Stimulated activated CD8-positive, alpha-beta memory T cell treated with anti-CD3 and anti-CD28 coated beads, Interleukin-15, amount 100 ng/mL, for 4 hours (primary cell): ENCODE measurements around the gene CAPN2.

Experiments used
- DNase-seq, 2 donors: peaks; one replicate each; pipeline ENCODE4 v3.0.0-alpha.2; 2020; ENCODE audit warnings: low read depth in 2 of 2

Gene CAPN2

DNA sequence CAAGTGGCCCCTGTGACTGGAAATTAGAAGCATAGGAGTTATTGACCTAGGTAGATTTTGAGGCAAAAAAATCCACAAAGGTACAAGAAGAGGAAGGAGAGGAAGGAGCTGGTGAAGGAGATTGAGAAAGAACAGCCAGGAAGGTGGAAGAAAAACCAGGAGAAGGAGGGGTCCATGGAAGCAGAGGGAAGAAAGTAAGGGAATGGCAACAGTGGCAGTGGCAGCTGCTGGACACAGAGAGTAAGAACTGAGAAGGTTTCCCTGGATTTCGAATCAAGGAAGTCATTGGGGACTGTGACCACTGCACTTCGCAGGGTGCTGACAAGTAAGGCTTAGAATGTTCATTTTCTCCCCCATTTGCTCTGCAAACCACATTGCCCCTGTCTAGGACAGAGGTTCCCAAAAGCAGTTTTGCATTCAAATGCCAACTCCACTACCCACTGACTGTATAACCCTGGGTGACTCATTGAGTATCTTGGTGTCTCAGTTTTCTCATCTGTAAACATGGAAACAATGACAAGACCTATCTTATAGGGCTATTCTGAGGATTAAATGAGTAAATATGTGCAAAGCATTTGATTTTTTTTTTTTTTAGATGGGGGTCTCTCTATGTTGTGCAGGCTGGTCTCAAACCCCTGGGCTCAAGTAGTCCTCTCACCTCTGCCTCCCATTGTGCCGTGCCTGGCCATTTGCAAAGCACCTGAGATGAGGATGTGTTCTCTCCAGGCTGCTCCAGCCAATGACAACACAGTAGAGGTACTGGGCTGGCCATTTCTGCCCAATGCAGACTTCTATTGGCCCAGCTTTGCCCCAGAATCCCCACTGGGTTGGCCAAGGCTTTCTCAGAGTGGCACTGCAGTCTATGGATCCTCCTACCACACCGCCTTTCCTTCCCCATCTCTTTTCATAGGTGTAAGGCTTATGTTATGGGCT, 9.3 kb upstream of the CAPN2 start:
- no peak for DNase-seq

DNA sequence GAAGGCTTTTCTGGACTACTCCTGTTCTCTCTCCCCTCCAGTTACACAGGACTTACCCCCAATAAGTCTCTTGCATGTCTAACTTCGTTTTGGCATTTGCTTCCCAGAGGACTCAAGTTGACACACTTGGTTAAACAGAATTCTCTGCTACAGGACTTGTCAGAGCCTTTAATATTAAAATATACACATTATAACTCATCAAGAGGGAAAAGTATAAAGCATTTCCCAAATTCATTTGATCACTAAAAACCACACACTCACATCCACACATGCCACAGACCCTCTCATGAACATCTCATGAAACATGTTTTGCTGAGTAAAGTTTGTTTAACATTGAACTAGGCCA, 8.7 kb upstream of the CAPN2 start:
- DNase-seq, result no peak

DNA sequence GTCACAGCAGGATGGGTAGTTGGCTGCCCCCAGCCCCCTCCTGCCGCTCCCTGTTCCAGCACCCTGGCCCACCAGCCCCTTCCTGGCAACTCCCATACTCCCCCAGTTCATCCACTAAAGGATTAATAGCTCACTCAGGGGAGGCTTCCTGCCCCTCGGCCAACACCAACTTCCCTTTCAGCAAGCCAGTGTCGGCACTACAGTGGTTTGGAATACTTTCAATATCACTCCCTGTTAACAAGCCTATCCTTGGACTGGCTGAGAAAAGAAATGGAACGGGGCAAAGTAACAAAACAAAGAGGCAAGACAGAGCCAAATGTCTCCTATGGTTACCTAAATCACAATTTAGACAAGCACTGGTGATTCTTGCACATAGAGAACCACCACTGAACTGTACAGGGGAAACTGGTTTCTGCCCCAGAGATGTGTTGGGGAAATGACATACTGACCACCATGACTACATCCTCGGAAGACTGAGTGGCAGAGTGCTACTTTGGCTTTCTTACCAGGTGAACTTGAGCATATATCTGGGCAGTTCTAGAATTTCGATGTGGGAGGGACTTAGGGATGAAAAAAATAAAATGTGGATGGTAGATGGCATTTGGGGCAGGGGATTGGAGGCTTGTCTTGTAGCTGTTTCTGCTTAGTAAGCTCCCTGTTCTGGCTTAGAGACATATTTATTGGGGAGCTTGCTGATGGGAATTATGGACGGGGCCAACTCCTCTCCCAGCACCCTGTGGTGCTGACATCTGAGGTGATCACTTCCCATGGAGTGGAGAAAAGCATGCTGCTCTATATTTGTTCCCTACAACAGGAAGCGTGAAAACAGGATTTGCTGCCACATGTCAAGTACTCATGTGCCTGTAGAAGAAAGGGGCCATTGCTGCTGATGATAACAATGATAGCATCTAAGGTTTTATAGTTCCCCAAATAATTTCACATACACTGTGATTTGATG, 7.1 kb upstream of the CAPN2 start:
- no peak for DNase-seq

DNA sequence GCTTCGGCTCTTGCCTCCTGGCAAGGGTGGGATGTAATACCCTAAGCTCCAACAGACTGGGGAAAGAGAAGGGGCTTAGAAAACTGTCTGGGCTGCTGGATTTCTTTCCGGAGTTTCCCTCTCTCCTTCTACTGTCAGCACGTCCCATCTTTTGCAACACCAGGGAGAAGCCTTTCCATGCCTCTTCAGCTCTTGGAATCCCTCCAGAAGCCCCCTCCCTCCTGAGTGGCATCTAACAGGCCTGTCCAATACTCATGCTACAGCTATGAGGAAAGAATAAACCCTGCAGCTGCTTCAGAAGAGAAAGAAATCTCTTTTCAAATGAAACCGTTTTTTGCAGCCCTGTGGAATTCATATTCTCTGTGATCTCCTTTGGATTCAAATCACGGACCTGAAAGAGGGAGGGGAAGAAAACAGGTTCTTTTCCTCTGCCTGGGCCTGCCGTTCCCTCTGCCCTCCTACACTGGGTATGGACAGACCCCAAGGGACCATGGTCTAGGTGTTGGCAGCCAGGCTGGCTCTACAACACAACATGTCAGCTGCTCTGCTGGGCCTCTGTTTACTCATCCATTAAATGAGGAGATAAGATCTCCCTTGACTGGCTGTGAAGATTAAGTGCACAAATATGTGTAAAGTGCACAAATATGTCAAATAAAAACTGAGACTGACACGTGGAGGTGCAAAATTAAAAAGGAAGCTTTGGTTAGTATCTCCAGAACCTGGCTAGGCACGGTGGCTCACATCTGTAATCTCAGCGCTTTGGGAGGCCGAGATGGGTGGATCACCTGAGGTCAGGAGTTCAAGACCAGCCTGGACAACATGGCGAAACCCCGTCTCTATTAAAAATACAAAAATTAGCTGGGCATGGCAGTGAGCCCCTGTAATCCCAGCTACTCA, 6.0 kb upstream of the CAPN2 start:
- DNase-seq, result no peak

DNA sequence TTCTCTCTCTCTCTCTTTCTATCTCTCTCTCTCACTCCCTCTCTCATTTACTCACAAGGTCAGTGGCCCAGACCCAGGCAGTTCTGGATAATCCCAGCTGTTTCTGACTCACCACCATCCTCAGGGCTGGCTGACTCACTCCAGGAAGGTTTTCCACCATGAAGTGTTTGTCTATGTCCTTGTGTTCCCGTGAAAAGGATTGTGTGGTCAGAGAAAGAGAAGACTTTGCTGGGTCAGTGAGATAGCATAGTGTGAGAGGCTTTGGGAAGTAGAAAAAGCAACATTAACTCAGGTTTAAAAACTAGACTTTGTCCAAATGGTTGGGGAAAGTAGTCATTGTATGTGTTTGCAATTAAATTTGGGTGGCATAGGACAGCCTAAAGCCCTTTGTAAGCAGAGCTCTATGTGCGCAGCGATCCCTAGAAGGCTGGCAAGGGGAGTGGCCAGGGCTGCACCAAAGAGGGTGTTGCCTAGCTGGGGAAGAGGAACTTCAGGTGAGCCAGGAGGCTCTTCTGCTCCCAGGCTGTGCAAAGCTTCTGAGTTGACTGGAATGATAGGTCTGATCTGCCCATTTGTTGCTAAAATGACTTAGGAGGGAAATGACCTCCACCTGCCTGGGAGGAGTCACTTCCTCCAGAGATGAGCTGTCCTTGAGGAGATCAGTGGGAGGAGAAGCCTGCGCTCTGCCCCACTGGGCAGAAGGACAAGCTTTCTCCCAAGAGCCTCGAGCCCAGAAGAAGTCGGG, 4.9 kb upstream of the CAPN2 start:
- DNase-seq, result no peak

DNA sequence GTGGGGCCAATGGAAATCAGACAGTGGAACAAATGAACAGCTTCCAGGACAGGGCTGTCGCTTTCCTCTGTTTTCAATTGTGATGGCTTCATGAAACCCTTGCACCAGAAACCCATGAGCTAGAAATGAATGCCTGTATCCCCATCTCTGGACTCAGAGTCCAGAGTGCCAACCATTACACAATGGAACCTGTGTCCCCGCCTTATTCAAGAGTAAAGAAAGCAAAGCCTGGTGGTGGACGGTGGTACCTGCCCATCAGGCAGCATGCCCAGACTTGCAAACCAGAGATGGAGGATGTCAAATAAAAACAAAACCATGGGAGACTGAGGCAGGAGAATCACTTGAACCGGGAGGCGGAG, 4.4 kb upstream of the CAPN2 start:
- no peak for DNase-seq

DNA sequence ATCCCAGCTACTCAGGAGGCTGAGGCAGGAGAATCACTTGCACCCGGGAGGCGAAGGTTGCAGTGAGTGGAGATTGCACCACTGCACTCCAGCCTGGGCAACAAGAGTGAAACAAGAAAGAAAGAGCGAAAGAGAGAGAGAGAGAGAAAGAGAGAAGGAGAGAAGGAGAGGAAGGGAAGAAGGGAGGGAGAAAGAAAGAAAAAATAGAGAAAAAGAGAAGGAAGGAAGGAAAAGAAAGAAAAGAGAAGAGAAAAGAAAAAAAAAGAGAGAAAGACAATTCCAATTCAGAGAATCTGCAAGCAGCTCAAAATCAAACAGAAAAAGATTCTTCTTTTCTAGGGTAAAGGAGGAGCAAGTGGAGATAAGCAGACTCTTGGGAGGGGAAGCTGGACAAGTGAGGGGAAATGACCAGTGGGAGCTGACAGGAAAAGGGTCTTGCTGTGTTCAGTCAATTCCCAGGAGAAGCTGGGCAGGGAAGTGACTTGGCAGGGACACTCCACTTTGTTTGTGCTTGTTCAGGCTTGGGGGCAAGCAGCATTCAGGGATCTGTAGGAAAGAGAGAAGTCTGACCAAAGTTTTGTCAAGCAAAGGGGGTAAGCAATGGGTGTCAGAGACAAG, 3.6 kb upstream of the CAPN2 start:
- DNase-seq, result no peak

DNA sequence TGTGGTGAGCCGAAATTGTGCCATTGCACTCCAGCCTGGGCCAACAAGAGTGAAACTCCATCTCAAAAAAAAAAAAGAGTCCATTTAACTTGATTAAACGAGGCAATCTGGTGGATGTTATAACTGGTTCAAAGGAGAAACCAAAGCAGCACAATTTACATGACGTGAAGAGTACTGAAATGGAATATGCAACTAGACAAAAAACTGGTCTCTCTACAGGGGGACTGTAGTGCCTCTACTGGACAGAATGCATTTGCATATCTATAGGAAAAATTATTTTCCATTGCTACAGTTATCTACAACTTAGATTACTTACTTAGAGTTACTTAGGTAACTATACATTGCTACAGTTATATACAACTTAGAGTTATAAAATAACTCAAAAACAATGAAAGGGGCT, 2.7 kb upstream of the CAPN2 start:
- DNase-seq, result no peak

DNA sequence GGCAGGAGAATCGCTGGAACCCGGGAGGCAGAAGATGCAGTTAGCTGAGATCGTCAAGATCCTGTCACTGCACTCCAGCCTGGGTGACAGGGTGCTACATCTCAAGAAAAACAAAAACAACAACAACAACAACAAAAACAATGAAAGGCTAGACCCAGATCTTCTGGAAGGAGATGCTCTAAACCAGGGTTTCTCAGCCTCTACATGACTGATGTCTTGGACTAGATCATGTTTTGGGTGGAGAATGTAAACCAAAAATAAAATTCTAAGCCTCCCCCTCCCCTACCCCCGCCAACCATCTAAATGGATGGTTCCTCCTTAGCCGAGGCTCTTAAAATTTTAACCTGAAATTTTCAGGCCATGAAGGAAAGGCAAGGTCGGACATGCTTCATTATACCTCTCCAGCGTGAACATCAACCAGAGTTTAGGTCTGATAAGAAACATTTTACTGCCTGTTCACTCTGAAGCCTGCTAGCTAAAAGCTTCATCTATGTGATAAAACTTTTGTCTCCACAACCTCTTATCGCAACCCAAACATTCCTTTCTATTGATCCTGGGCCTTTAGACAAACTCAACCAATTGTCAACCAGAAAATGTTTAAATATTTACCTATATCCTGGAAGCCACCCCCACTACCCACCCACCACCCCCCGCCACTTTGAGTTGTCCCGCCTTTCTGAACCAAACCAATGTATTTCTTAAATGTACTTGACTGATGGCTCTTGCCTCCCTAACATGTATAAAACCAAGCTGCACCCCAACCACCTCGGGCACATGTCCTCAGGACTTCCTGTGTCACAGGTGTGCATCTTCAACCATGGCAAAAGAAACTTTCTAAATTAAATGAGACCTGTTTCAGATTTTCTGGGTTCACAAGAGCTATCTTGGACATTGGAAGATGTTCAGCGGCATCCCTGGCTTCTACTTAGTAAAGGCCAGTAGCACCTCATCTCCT, 1.9 kb upstream of the CAPN2 start:
- no peak for DNase-seq

DNA sequence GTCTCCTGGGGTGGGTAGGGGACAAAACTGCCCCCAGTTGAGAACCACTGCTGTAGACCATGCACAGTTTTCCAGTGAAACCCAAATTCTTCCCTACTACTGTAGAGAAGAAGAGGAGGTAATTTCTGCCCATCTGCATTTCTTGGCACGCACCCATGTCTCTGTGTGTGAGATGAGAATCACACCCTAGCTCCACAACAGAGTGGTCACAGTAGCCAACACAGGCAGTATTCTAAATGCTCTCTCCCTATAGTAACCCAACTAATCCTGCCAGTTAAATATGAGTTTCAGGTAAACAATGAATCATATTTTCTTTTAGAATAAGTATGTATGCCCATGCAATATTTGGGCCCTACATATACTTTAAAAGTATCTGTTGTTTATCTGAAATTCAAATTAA, 1.2 kb upstream of the CAPN2 start:
- no peak for DNase-seq

DNA sequence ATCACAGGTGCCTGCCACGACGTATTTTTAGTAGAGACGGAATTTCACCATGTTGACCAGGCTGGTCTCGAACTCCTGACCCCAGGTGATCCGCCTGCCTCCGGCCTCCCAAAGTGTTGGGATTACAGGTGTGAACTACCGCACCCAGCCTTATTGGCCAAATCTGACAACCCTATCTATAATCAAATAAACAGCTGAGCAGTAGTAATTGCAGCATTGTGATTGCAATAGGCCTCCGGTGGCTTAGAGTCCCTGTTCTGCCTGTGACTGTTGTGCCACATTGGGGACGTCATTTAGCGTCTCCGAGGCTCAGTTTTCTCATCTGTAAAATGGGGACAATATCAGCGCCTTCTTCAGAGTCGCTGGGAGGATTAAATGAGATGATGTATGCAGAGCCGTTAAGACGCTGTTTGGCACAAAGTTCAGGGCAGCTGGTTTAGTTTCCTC, 569 bp upstream of the CAPN2 start:
- DNase-seq, result no peak

DNA sequence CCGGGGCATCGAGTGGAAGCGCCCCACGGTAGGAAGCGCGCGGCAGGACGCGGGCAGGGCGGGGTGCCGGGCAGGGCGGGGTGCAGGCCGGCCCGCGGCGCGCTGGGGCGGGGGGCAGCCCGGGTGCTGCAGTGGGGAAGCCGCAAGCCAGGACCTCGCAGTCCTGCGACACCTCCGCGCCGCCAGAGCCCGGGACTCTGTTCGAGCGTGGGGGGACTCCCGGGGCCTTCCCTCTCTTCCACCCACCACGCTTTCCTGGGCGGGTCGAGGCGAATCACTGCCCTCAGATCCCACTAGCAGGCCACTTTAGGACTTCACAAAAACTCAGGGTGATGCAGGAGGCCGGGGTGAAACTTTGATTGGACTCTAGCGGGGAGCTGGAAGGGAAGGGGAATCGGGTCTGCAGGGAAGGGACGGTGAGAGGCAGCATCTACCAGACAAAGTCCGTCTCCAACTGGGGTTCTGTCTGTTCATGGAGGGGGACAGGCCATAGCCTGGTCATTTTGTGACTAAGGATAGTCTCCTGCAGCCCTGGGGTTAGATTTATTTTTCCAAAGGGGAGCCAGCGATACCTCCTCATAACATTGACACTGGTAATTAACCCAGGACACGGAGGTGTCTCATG, 623 bp downstream of the CAPN2 start:
- peak in 1 of 2 donors; percentile 27 for DNase-seq

DNA sequence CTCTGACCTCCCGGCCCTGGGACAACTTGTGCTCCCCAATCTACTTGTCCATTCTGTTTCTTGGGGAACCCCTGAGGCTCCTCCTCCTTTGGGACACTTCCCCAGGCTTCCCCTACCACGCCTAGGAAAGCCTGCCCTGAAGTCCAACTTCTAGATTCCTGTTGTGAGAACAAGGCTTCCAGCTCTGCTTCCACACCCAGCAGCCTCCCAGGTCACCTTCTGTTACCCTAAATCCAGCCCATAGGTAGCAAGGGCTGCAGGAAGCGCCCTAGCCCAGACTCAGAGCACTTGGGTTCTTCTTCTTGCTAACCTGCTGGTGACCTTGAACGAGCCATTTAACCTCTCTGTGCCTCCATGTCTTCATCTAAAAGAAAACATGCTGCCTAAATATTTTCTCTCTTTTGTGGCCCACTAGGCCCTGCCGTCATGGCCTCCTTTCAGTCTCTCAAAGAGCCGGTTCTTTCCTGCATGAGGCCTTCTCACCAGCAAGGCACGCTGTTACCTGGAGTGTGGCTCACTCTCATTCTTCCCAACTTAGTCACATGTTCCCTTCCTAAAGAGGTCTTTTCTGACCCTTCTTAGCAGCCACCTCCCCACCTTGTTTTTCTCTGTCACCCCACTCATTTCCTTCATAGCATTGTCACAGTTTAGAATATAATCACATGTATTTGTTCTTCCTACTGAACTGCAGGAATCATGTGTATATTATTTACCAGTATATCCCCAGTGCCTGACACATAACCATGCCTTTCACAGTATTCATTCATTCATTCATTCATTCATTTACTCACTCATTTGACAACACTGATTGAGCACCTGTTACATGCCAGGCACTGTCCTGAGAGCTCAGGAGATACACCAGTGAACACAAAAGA, 1.4 kb downstream of the CAPN2 start:
- DNase-seq, result no peak

DNA sequence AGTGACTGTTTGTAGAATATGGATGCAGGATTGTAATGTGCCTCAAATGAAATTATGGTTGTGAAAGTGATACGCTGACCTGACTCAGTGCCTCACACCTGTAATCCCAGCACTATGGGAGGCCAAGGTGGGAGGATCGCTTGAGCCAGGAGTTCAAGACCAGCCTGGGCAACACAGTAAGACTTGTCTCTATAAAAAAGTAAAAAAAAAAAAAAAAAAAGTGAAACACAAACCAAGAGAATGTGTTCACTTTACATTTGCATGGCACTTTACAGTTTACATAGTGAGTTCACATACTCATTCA, 2.0 kb downstream of the CAPN2 start:
- no peak for DNase-seq

DNA sequence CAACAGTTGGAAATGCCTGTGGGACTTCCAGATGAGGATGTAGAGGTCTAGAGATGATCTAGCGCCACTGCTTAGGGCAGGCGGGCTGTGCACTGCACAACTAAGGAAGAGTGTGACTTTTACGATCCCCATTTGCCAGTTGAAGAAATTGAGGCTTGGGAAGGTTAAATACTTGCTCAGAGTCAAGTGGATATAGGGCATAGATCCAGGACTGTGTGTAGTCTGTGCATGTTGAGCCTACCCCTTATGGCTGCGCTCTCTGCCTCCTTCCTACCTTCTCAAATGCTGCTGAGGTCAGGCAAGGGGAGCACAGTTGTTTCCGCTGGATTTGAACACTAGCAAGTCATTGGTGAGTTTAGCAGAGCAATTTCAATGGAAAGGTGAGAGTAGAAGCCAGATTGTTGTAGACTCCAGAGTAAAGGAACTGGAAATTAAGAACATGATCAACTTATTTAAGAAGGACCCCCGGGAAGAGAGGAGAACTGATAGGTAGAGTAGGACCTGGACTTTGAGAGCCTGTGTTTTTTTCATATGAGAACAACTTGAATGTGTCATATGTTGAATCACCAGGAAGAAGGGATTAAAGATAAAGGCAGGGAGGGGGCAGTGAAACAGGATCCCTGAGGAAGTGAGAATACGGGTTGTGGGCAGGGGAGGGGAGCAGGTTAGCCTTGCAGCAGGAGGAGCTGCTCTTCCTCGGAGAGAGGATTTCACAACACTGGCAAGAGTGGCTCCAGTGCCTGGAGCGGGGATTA, 2.7 kb downstream of the CAPN2 start:
- DNase-seq, result no peak

DNA sequence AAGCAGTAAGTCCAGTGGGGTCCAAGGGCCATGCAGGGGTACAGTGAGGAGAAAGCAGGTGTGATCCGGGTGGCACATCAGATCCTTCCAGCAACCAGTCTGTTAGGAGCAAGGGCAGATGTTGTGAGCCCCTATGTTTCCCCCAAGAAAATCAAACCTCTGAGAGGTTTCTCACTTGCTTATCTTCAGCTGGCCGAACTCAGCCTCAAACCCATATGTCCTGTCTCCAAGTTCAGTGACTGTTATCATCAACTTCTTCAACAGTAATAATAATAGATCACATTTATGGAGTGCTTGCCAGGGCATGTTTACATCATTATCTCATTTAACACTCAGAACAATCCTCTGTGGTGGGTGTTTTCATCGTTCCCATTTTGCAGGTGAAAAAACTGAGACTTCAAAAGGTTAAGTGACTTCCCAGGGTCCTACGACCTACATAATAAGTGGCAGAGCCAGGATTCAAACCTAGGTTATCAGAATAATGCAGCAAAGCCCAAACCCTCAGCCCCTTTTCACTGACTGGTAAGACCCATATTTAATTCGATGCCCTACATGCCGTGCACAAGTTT, 3.3 kb downstream of the CAPN2 start:
- DNase-seq, result no peak

DNA sequence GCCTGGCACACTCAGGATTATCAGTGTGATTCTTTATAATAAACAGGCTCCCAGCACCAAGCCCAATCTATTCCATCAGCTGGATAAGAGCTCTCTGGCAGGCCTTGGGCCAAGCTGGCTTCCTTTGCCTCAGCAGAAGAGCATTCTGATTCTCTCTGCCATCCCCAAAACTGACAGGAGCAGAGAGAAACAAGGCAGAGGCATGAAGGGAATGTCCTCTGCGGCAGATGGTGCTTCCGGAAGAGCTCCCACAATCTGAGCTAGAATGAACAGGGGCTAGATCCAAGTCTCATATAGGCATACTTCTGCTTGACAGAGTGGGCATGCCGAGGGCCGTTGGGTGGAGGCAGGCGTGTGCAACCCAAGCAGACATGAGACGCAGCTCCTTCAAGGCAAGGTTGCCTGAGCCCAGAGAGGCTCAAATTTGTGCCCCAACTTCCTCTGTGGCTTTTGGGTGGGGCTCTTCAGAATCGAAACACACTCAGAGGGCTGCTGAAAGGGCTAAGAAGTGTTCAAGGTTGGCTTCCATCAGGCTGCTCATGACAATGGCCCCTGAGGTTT, 4.0 kb downstream of the CAPN2 start:
- DNase-seq, result no peak
